ENCODE data around the gene NME9.
"Not testable (repeated sequence)": the region's sequence is repeated elsewhere in the genome, so short reads cannot be mapped to it uniquely, and the experiment has no call there.

Gene NME9

GRCh38 chr3:138329127-138329983 is at the start of gene NME9:
Gene NME9, minus strand, starts transcription at chr3:138329851. Its CDS starts 516 bp downstream, at chr3:138329335.
- no peaks in the 10 kb centered on the region for H3K9me3 Mint-ChIP-seq
- no peaks in the 10 kb centered on the region for H3K36me3 Mint-ChIP-seq (ENCODE audit: low read depth)
- peak; percentile 53 to 60 (median 53) for TF ChIP-seq CTCF (IDR thresholded peaks at IDR 0.05; ENCODE audit: unreplicated experiment in 3 of 3)
- H3K4me1 Mint-ChIP-seq = peaks cover 30% of the 10 kb centered on the region
- H3K27me3 Mint-ChIP-seq (ENCODE audit: low read depth) = peaks cover 22% of the 10 kb centered on the region
- H3K27ac Mint-ChIP-seq = peak within 1 kb of the TSS in 2 of 3 experiments; percentile 60 to 78
- peak within 1 kb of the TSS; percentile 93 to 95 (median 94) for H3K4me3 Mint-ChIP-seq

- no peak for TF ChIP-seq CTCF (IDR thresholded peaks at IDR 0.05; ENCODE audit: unreplicated experiment in 3 of 3)
- Mint-ChIP-seq H3K36me3 (ENCODE audit: low read depth) (peaks cover 35% of the 10 kb centered on the region), H3K27ac (no peak overlapping the region), H3K4me3 (no peak overlapping the region), H3K27me3 (ENCODE audit: low read depth) (no peaks in the 10 kb centered on the region), H3K9me3 (peaks cover 2% of the 10 kb centered on the region), H3K4me1 (peaks cover 30% of the 10 kb centered on the region)
Observed at GRCh38 chr3:138378990-138379389, 49.3 kb upstream of the NME9 start.

- TF ChIP-seq CTCF (IDR thresholded peaks at IDR 0.05; ENCODE audit: unreplicated experiment in 3 of 3) = no peak
- H3K27ac Mint-ChIP-seq = no peak overlapping the region
- peaks cover 36% of the 10 kb centered on the region for H3K36me3 Mint-ChIP-seq (ENCODE audit: low read depth)
- no peak overlapping the region for H3K4me3 Mint-ChIP-seq
- H3K27me3 Mint-ChIP-seq (ENCODE audit: low read depth) = no peaks in the 10 kb centered on the region
- H3K9me3 Mint-ChIP-seq = no peaks in the 10 kb centered on the region
- H3K4me1 Mint-ChIP-seq = peaks cover 30% of the 10 kb centered on the region
Observed at GRCh38 chr3:138378331-138378730, 48.7 kb upstream of the NME9 start.

GRCh38 chr3:138377804-138378203 is 48.2 kb upstream of the NME9 start:
- peaks cover 30% of the 10 kb centered on the region for H3K4me1 Mint-ChIP-seq
- no peak overlapping the region for H3K27ac Mint-ChIP-seq

GRCh38 chr3:138377212-138377611 is 47.6 kb upstream of the NME9 start:
- H3K9me3 Mint-ChIP-seq; H3K4me3 Mint-ChIP-seq; H3K27me3 Mint-ChIP-seq (ENCODE audit: low read depth): not testable (repeated sequence)
- peaks cover 29% of the 10 kb centered on the region for H3K4me1 Mint-ChIP-seq
- H3K36me3 Mint-ChIP-seq (ENCODE audit: low read depth) = peaks cover 43% of the 10 kb centered on the region
- H3K27ac Mint-ChIP-seq = peak overlapping the region in 1 of 3 experiments; percentile 55

More at GRCh38 chr3:138377804-138378203, 48.2 kb upstream of the NME9 start:
- Mint-ChIP-seq H3K9me3 (no peaks in the 10 kb centered on the region), H3K36me3 (ENCODE audit: low read depth) (peaks cover 42% of the 10 kb centered on the region), H3K27me3 (ENCODE audit: low read depth) (no peaks in the 10 kb centered on the region), H3K4me3 (no peak overlapping the region)
- no peak for TF ChIP-seq CTCF (IDR thresholded peaks at IDR 0.05; ENCODE audit: unreplicated experiment in 3 of 3)

GRCh38 chr3:138376663-138377062 is 47.0 kb upstream of the NME9 start:
- H3K27me3 Mint-ChIP-seq (ENCODE audit: low read depth) = no peaks in the 10 kb centered on the region
- no peak for TF ChIP-seq CTCF (IDR thresholded peaks at IDR 0.05; ENCODE audit: unreplicated experiment in 3 of 3)
- no peak overlapping the region for H3K4me3 Mint-ChIP-seq
- no peaks in the 10 kb centered on the region for H3K9me3 Mint-ChIP-seq
- peak overlapping the region in 1 of 3 experiments; percentile 55 for H3K27ac Mint-ChIP-seq
- H3K36me3 Mint-ChIP-seq (ENCODE audit: low read depth) = peaks cover 43% of the 10 kb centered on the region
- peaks cover 28% of the 10 kb centered on the region for H3K4me1 Mint-ChIP-seq

Measured in nephron (organoid).